Stimulated activated CD4-positive, alpha-beta T cell treated with anti-CD3 and anti-CD28 coated beads, Interleukin-12 subunit alpha, Interleukin-12 subunit beta, amount 100 ng/mL, for 24 hours (primary cell): ENCODE data around the gene KAZN.

ENCODE experiments used
- DNase-seq, 2 experiments: peaks; one replicate each; pipeline ENCODE4 v3.0.0-alpha.2; 2020; ENCODE audit warnings: low read depth in 2 of 2

KAZN gene

DNA sequence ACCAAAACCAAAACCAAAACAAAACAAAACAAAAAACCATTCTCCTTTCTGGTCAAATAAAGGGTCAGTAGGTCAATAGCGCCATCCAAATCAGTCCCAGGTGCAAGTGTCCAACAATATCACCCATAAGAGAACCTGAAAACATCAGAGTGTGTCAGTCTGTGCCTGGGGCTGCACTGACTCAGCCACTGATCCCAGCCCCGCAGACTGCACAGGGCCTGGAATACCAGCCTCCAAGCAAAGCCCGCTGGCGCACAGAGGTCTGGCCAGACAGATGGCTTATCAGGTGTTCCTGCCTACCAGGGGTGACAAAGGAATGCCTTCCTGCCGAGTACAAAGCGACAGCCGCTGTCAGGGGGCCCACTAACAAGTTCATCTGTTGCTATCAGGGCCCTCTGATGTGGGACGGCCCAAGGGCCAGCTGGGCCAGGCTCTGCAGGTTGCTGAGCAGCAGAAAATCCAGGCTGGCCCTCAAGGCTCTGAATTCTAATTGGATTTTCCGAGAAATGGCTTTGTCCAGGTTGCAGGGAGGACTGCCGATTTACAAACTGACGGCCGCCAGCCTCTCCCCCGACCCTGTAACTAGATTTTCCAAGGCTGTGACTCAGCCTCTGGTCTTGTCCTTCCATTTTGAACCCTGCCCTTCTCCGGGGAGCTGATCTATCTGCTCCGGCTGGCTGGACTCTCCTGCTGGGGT lies 541.3 kb downstream of the KAZN start:
- DNase-seq, result no peak

DNA sequence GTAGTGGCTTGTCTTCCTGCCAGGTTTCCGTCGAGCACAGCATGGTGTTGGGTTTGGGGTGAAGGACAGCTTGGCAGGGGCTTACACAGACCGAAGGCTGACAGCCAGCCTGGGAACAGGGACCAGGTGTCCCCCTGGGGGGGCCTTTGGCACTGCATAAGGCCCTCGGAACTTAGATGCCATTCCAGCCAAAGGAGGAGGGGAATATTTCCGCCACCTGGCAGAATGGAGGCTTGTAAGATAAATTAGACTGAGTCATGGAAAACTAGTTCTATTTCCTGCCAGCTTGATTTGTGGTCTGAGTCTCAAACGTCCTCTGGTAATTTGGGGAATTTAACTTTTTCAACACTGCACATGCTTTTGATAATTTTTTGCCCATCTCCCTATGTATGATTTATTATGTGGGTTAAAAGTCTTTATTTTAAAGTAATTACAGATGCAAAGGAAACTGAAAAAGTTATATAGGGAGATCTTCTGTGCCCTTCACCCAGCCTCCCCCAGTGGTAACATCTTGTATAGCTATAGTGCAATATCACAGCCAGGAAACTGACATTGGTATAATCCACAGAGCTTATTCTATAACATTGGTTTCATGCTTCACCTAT lies 543.6 kb downstream of the KAZN start:
- DNase-seq, result no peak

DNA sequence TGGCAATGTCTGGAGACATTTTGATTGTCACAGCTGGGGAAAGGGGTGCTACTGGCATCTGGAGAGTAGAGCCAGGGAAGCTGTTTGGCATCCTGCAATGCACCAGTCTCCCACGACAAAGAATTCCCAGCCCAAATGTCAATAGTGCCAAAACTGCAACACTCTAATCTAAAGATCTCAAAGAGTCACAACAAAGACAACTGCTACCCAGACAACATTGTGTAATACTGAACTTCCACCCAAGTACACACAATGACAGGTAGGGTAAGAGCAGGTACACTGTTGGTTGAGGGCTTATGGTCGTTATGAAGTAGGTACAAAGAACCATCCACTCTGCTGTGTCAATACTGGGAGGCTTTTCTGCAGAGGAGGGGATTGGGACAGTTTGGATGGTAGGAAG lies 546.8 kb downstream of the KAZN start:
- DNase-seq, result no peak

DNA sequence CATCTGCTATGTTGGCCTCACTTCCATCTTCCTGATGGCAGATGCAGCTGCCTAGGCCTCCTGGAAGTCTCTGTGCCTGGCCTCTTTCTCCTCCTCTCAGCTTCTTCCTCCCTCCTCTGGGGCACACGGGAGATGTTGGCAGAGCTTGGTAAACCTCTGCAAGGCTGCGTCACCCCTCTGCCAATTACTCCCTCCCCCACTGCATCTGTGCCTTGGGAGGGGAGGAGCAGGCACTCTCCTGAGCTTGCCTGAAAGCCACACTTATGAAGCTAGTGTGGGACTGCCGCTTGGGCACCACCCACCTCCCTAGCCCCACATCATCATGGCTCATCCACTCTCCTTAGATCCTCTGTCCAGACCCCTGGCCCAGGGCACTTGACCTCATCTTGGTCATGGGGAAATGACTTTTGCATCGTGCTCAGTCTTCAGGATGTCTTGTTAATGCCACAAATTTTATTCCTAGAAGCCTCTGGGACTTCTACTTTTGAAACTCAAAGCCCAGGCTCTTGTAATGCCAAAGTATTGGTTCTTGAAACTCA lies 547.7 kb downstream of the KAZN start:
- DNase-seq, result no peak

DNA sequence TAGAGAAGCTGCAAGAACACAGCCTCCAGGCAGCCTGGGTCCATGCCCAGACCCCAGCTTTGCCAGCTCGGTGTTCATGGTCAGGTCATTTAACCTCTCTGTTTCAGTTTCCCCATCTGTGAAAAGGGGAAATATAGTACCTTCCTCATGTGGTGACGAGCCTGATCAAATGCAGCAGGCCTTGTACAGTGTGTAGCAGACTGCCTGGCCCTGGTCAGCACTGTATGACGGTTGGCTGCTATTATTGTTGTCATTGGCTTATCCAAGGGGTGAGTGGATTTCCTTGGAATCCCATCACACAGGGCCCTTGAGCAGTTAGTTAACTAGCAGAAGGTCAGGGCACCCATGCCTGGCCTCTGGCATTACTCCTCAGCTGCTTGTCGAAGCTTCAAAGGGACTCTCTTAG lies 548.5 kb downstream of the KAZN start:
- DNase-seq, result no peak

DNA sequence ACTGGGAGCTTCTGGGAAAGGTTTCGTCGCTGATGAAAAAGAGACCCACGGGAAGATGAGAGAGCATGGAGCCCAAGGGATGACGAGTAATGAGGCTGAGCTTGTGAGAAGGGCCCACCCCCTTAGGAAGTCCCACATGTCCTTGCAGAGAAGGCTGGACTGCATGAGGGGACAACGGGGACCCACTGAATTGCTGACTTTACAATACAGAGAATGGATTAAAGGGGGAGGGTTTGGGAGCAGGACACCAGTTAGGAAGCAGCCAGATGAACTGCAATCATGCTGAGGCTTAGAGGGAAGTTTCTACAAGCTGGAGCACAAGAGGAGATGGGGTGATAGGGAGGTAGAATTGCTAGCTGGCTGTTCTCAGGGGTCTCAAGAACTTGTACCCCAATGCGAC lies 549.5 kb downstream of the KAZN start:
- no peak for DNase-seq

DNA sequence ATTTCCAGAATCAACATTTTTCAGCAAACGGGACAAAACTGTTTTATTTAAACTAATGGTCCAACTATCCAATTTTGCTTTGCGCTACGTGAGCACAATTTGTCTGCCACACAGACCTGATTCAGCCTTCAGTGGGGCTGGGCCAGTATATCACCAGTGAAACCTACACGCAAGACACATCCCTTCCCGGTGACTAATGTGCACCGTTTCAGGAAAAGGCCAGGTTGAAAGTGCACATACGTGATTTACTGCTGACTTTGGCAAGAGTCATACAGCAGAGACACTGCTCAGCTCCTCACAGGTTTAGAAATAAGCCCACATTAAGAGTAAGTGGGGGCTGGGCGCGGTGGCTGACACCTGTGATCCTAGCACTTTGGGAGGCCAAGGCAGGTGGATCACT lies 550.0 kb downstream of the KAZN start:
- no peak for DNase-seq

DNA sequence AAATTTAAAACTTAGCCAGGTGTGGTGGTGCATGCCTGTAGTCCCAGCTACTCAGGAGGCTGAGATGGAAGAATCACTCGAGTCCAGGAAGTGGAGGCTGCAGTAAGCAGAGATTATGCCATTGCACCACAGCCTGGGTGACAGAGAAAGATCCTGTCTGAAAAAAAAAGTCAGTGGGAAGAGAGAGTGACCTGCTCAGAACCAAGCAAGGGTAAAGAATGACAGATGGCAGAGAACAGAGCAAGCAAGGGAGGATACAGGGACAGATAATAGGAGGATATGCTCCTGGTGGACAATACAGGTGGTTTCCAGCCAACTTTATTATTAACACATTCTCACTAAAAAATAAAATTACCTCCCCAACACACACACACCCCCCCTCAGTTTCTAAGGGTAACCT lies 550.5 kb downstream of the KAZN start:
- no peak for DNase-seq

DNA sequence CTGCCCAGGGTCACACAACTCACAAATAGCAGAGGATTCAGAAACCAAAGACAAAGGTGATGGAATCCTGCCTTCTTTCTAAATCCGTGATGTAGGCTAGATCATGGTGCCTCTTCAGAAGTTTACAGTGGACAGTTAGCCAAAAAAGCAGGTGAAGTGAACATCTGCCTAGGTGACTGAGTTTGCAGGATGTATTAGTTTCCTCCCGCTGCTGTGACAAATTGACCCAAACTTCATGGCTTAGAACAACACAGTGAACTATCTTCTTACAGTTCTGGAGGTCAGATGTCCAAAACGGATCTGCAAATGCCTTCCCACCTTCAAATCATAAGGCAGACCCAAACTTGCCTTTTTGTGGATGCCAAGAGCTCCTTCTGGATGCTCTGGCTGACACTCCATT lies 551.9 kb downstream of the KAZN start:
- DNase-seq, result no peak

DNA sequence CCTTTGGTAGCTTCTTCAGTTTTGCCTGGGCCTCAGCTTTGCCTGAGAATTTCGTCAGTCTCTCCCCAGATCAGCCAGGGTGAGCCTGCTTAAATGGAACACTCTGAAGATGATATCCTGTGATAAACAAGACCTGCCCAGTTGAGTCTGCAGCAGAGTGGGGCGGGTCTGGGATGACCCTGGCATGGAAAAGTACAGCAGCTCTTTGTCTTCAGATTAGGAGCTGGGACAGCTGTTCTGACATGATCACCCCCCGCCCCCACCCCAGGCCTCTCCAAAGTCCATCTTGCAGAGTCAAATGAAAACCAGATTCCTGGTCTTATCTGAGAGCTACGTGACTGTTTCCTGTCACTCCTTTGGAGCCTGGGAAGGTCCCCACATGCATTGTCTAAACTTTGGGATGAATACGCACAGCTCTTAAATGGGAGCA lies 552.9 kb downstream of the KAZN start:
- DNase-seq, result no peak

DNA sequence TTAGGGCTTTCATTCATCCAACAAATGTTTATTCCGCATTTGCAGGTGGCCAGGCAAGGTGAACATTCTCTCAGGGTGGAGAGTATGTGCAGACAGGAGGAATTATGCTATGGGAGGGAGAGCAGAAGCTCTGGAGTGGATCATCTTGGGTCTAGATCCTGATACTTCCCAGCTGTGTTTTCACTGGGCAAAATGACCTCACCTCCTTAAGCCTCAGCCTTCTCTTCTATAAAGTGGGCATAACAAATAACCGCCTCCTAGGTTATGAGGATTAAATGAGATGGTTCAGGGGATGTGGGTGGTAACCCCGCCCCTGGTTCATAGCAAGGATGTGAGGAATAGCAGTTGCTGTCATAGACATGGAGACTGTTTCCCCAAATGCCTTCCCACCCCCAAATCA lies 553.4 kb downstream of the KAZN start:
- no peak for DNase-seq

DNA sequence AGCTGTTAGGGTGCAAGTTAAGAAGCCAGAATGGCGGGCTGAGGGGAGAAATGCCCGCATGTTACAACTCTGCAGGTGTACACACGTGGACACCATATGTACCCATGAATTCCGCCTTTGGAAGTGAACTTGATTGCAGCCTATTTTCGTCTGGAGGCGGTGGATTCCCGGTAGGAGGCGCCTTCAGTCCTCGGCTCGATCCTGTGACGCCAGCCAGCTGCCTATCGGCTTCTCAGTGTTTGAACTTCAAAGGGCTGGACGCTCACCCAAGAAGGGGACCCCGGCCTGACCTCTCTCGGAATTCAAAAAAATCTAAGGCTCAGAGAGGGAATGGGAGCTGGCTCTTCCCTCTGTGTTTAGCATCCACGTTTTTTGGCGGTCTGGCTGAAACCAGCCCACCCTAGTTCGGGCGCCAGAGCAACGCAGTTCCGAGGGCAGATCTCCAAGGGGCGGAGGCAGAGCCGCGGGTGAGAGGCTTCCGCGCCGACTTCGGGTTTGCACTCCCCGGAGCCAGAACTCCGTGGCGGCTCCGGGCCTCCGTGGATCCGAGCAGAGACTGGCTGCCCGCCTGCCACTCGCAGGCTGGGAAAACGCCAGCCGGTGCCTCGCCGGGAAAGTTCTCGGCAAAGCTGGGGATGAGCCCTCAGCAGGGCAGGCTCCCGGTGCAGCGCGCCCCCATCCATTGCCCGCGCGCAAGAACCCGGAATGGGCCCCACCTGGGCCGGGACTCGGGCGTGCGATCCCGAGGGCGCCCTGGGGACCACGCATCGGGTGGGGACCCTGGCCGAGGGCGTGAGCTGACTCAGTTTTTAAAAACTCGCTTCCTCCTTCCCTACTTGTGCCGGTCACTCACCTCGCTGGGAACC lies 554.1 kb downstream of the KAZN start:
- peak in 1 of 2 experiments; percentile 29 for DNase-seq

DNA sequence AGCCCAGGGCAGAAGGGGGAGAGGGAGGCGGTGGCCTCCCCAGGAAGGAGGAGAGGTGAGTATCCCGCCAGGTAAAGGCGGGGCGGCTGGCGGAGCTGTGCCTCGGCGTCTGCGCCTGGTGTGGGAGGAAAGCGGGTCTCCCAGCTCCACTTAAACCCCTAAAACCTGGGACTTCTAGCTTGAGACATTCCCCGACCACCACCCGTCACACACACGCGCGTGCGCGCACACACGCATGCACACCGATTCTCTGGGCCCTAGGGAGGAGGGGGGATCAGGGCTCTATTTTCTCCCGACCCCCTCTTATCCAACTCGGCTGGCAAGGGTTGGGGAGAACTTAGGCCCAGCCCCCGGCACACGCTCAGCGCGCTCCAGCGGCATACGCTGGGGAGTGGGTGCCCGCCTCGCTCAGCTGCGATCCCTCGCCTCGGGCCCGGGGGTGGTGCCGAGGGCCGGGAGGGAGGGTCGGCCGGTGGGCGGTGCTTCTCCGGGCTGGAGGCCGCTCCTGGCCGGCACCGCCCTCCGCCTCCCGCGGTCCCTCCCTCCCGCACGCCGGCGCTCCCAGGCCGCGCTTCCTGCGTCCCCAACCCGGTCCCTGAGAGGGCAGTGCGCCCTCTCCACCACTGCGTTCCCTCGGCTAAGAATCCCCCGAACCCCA lies 554.8 kb downstream of the KAZN start, which contains the start of gene TMEM51:
Gene TMEM51, plus strand, starts transcription at position 564 of the 658 bp plus-strand sequence. CDS start 61,341 bp downstream, outside the sequence.
- no peak for DNase-seq

DNA sequence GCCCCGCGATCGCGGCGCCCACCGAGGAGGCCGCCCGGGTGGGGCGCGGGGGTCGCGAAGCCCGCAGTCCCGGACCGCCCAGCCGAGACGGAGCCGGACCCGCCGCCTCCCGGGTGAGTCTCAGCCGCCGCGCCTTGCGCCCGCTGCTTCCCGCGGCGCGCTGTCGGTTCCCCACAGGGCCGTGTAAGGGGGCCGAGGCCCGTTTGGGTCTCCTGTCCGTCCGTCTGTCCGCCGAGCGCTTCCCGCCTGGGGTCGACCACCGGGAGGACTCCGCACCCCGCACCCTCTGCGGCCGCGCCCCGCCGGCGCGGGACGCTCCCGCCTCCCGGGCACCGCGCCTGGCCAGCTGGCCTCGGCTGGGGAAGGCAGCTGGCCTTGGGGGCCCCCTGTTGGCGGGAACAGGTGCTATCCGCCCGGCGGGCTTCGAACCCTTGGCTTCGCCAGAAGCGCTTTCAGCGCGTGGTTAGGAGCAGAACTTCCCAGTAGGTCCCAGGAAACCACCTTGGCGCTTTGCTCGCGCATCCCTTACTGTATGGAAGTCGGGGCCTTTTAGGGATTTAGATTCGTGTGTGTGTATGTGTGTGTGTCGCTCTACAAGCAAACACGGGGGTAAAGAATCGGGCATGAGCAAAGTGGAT lies 555.5 kb downstream of the KAZN start:
- peak in 1 of 2 experiments; percentile 32 for DNase-seq

DNA sequence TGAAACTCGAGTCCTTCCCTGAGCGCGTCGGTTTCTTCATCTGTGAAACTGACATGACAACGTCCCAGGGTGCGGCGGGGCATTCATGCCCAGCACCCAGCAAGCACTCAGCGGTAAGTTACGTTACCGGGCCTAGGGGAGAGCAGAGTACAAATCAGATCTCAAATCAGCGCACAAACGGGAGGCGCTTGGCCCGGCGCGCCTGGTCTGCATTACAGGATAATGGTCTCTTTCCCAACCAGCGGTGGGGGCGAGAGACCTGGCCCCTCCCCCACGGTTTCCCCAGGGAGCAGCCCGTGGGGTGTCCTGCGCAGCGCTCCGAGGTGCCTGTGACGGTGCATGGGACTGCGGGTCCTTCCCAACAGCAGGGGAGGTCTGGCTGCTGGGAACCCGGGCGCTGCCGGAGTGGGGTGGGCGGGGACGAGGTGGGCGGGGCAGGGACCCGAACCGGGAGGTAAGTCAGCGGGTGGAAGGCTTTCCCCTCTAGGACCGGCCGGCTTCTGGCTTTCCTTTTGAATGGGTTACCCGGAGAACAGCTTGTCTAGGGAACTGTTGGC lies 556.1 kb downstream of the KAZN start:
- no peak for DNase-seq

DNA sequence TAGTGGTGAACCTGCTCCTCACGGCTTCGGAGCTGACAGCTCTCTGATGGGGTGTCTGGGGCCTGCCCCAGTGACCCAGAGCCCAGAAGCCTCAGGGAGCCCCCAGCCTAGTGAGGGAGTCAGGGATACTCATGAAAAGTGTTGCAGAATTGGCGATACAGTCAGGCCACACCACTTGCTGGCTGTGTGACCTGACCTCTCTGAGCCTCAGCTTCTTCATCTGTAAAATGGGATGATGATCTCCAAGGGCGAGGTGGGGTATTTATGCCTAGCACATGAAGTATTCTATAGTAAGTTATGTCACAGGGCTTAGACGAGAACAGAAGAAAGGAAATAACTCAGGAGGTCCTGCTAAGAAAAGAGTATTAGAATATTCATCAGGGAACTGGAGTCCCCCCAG lies 556.7 kb downstream of the KAZN start:
- no peak for DNase-seq

DNA sequence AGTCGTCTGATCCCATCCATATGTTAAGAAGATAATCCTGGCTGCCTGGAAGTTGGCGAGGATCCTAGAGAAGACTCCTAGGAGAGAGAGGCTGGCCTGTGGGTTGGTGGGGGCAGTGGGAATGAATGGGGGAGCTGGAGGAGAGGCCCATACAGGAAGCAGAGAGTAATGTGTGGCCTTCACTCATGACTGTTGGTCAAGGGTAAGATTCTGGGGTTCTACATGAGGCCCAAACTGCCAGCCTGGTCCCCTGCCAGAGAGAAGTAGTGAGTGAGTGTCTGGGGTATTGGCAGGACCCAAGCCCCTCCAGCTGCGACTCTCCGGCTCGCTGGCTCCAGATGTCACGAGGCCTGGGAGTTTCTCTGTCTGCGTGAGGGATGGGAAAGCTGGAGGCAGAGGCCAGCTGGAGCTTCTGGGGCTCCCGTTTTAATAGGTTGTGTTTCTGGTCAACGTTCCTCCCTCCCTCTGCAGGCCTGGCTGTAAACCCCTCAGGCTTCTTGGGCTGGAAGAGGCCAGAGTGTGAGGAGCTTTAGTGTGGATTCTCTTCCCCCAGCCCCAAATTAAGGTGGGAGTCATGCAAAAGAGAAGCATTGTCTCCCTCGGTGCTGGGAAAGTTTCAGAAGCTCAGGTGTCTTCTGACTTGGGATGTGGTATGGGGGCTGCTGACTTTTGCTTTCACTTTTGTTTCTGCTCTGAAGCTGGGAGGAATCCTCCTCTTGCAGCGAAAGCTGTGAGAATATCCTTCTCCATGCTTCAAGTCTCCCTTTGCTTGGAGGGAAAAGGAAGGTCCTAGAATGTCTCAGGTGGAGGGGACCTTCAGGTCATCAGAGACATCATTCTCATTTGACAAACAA lies 557.6 kb downstream of the KAZN start:
- no peak for DNase-seq

DNA sequence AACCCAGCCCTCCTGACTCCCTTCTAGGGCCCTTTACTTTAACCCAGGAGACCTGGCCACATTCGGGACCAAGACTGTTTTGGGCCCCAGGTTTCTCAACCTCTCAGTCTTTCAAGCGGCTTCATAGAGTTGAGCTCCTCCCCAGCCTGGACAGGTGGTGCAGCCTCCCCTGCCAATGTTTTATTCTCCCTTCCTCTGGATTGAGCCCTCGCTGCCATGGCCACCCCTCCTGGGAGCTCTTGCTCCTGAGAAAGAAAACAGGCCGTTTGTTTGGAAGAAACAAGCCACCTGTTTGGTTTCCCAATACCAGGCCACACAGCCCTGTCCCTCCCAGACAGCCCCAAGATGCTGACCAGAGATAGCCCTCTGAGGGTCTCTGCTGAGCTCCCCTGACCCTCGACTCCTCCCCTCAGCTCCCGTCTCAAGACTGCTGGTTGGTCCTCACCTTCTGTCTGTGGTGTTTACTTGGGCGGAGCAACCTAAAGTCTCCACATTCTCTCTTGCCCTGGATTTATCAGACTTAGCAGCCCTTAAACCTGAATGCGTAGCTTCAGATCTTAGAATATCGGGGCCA lies 558.4 kb downstream of the KAZN start:
- no peak for DNase-seq

DNA sequence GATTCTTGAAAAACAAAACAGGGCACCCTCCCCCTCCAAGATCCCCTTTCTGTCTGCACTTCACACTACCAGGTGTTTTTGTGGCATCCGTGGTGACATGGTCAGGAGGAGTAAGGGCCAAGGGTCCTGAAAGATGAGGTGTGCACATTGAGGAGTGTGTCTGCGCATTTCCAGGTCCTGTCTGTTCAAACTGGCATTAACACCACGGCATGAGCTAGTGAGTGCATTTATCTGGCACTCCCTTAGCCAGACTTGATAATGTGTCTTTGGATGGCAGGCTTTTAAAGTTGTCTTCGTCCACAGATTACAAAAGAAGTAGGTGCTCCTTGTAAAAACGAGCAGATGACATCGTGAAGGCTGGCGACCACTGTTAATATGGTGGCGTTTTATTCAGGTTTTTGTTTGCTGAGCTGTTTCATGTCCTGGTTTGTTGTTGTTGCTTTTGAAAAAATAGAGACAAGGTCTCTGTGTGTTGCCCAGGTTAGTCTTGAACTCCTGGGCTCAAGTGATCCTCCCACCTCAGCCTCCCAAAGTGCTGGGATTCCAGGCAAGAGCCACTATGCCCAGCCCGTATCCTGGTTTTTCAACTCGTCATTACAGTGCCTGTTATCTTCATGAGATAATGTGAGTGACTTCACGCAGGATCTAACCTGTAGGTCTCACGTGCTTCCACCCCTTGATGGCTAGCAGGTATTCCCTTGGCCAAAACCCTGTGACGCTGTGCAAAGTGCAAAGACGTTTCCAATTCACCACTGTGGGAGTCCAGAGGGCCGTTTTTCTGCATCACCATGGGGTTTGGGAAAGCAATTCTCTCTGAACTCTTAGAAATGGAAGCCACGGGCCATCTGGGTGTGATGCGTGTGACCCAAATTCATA lies 559.3 kb downstream of the KAZN start:
- DNase-seq, result no peak
